Body of pancreas (tissue), 4 donors: ENCODE data around the gene MSL1. TPM values are rescaled to one million over a fixed set of nuclear protein-coding genes. Genes with fewer than 3 reads are reported as not detected.

Source experiments
- ATAC-seq: fragments of 150-250 bp; one replicate; pipeline ENCODE4 v1.9.1; 2016
- DNase-seq, 4 donors: peaks; one replicate each; pipeline ENCODE4 v3.0.0-alpha.2; 2019
- H3K27ac ChIP-seq, 4 donors: fragments of 200-600 bp; sonication (generic); 1 replicate in 3 of 4; 2 replicates in 1 of 4; pipeline versions ENCODE4 v1.5.1 to v1.6.1; 2016 to 2019; ENCODE audit warnings: mild to moderate bottlenecking in 1 of 4, mixed read lengths in 1 of 4, moderate library complexity in 1 of 4
- H3K27me3 ChIP-seq, 2 donors: fragments of 200-600 bp; sonication (generic); one replicate each; pipeline ENCODE4 v1.6.0; 2016; ENCODE audit warnings: mild to moderate bottlenecking in 1 of 2
- H3K36me3 ChIP-seq, 2 donors: fragments of 200-600 bp; sonication (generic); replicated peaks in 1 of 2; 2 replicates each; pipeline ENCODE4 v1.5.1; 2016; ENCODE audit warnings: low read depth in 2 of 2; ENCODE audit not compliant: insufficient read depth in 1 of 2
- H3K4me1 ChIP-seq: fragments of 200-600 bp; sonication (generic); one replicate; pipeline ENCODE4 v1.6.0; 2016
- H3K4me3 ChIP-seq, 2 donors: fragments of 200-600 bp; sonication (generic); 1 replicate in 1 of 2; 2 replicates in 1 of 2; pipeline ENCODE4 v1.5.1; 2016 to 2019
- H3K9me3 ChIP-seq, 3 donors: fragments of 200-600 bp; sonication (generic); 1 replicate in 2 of 3; 2 replicates in 1 of 3; pipeline ENCODE4 v1.5.1; 2016
- POLR2A ChIP-seq, 3 donors: fragments of 450-650 bp; IDR thresholded peaks; one replicate each; pipeline ENCODE4 v1.6.1; 2016; ENCODE audit warnings: antibody characterized with exemption in 3 of 3, mild to moderate bottlenecking in 2 of 3
- WGBS, 2 donors: methylation state at CpG; one replicate each; pipeline ENCODE4 v1.1.5; 2017; 5-methylcytosine and 5-hydroxymethylcytosine counted together
- intact Hi-C: fragments of 100-400 bp; cut with DNase I; formaldehyde crosslinking; loops from one replicate; pipeline ENCODE4 v1.15.1; 2023
- total RNA-seq, 2 donors: library from RNA; depleted of rRNA; stranded (reverse); fragments of >200 nt; gene quantifications; one replicate each; pipeline ENCODE4 v1.1.0, GENCODE V29; 2016
- TF ChIP-seq, protein P1 (sequence below), 7 experiments: fragments of 450-650 bp in 4 of 7; fragments of 200-600 bp in 3 of 7; sonication (generic) in 3 of 7; IDR thresholded peaks; one replicate each; pipeline ENCODE4 v1.5.1; 2016 to 2019; ENCODE audit warnings: antibody characterized with exemption in 7 of 7

MSL1 gene
- total RNA-seq, 2 donors from 2014 or later, result 75.5 to 157 TPM

DNA sequence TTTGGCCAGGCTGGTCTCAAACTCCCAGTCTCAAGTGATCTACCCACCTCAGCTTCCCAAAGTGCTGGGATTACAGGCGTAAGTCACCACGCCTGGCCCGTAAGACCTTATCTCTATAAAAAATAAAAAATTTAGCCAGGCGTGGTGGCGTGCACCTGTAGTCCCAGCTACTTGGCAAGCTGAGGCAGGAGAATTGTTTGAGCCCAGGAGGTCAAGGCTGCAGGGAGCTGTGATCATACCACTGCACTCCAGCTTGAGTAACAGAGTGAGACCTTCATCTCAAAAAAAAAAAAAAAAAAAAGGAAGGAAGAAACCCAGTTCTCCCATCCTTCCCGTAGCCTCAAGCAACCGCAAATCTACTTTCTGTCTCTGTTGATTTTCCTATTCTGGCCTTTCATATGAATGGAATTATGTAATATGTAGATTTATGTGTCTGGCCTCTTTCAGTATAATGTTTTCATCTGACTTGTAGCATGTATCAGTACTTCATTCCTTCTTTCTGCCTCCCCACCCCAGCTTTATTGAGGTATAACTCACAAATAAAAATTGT lies 29.7 kb downstream of the MSL1 start:
- H3K9me3 ChIP-seq, result no peaks in the 10 kb centered on the region
- DNase-seq (no peak), ATAC-seq (no peak)
- 42 to 44% methylated on average over 7 of the region's 7 CpGs for WGBS, 2 donors
- no peak overlapping the region for H3K27ac ChIP-seq
- TF ChIP-seq, protein P1, sequence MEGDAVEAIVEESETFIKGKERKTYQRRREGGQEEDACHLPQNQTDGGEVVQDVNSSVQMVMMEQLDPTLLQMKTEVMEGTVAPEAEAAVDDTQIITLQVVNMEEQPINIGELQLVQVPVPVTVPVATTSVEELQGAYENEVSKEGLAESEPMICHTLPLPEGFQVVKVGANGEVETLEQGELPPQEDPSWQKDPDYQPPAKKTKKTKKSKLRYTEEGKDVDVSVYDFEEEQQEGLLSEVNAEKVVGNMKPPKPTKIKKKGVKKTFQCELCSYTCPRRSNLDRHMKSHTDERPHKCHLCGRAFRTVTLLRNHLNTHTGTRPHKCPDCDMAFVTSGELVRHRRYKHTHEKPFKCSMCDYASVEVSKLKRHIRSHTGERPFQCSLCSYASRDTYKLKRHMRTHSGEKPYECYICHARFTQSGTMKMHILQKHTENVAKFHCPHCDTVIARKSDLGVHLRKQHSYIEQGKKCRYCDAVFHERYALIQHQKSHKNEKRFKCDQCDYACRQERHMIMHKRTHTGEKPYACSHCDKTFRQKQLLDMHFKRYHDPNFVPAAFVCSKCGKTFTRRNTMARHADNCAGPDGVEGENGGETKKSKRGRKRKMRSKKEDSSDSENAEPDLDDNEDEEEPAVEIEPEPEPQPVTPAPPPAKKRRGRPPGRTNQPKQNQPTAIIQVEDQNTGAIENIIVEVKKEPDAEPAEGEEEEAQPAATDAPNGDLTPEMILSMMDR (IDR thresholded peaks at IDR 0.05), result no peak
- TF ChIP-seq POLR2A (IDR thresholded peaks at IDR 0.05), result no peak
- H3K36me3 ChIP-seq, result peaks cover 0 to 5% of the 10 kb centered on the region in 2 donors
- H3K4me3 ChIP-seq, result no peak overlapping the region
- no peaks in the 10 kb centered on the region for H3K27me3 ChIP-seq
- intact Hi-C loops, result no loop called here
- peaks cover 4% of the 10 kb centered on the region for H3K4me1 ChIP-seq

DNA sequence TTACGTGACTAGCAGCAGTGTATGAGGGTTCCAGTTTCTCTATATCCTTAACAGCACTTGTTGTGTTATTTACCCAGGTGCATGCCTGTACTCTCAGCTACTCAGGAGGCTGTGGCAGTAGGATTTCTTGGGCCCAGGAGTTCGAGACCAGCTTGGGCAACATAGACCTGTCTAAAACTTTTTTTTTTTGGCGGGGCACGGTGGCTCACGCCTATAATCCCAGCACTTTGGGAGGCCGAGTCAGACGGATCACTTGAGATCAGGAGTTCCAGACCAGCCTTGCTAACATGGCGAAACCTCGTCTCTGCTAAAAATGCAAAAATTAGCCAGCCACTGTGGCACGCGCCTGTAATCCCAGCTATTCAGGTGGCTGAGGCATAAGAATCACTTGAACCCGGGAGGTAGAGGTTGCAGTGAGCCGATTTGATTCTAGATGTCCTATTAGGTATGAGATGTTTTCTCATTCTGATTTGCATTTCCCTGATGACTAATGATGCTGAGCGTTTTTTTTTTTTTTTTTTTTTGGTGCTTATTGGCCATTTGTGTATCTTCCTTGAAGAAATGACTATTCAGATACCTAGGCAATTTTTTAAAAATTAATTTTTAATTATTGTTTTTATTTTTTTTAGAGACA lies 31.9 kb downstream of the MSL1 start:
- ATAC-seq, result no peak
- TF ChIP-seq, protein P1 (IDR thresholded peaks at IDR 0.05), result no peak
- no peak for TF ChIP-seq POLR2A (IDR thresholded peaks at IDR 0.05)
- Histone ChIP-seq H3K9me3 (no peaks in the 10 kb centered on the region), H3K27me3 (no peaks in the 10 kb centered on the region), H3K27ac (no peak overlapping the region), H3K4me3 (no peak overlapping the region), H3K36me3 (peaks cover 0 to 5% of the 10 kb centered on the region in 2 donors), H3K4me1 (no peaks in the 10 kb centered on the region)
- 88% methylated on average over 14 of the region's 14 CpGs for WGBS, 2 donors
- DNase-seq, result no peak
- intact Hi-C loops, result no loop called here

DNA sequence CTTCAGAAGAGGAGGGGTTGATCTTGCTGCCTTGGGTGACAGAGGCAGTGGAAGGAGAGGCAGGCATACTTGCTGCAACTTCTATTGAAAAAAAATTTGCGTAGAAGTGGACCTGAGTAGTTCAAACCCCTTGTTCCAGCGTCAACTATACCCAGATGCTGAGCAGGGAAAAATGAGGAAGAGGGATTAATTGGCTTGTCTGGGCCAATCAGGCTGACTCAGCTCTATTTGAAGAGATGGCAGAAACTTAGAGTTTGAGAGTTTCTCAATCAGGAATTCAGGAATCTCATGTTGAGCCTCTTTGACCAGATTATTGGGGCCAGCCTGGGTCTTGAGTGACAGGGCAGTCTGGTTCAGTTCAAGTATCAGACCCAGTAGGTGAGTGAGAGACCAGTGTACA lies 36.2 kb downstream of the MSL1 start:
- H3K27ac ChIP-seq, result no peak overlapping the region
- WGBS, 2 donors, result 66 to 82% methylated on average over 2 of the region's 2 CpGs
- intact Hi-C loops, result no loop called here

DNA sequence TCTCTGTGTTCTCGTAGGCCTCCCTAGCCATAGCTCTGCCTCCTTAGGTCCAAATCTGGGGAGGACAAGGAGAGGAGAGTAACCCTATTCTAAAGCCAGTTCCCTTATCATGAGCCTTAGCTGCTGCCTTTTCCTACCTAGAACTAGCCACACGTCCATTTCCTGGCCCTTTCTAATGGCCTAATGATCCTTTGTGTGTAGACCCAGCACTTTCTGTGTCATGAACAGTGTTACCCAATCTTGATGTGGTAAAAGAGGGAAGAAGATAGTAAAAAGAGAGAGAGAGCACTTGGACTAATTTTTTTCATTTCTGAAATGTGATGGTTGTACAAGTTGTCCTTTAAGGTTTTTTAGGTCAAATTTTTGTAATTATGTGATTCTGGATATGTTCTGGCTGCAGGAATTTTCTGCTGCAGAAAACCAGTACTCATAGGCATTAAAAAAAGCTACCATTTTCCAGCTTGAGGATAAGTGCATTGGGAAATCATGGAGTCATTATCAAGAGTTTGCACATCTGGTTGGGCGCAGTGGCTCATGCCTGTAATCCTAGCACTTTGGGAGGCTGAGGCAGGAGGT lies 36.8 kb downstream of the MSL1 start:
- Histone ChIP-seq H3K9me3 (no peaks in the 10 kb centered on the region), H3K27ac (no peak overlapping the region), H3K27me3 (no peaks in the 10 kb centered on the region), H3K36me3 (peaks cover 10 to 22% of the 10 kb centered on the region in 2 donors), H3K4me1 (no peaks in the 10 kb centered on the region), H3K4me3 (no peak overlapping the region)
- intact Hi-C loops, result no loop called here
- DNase-seq, result no peak
- peak; percentile 21 for ATAC-seq
- WGBS, 2 donors, result 75 to 78% methylated on average over 3 of the region's 3 CpGs
- no peak for TF ChIP-seq POLR2A (IDR thresholded peaks at IDR 0.05)
- TF ChIP-seq, protein P1 (IDR thresholded peaks at IDR 0.05), result no peak

More for the DNA sequence above, 36.2 kb downstream of the MSL1 start:
- H3K4me3 ChIP-seq, result no peak overlapping the region
- peaks cover 10 to 17% of the 10 kb centered on the region in 2 donors for H3K36me3 ChIP-seq
- DNase-seq (no peak), ATAC-seq (no peak)
- H3K27me3 ChIP-seq, result no peaks in the 10 kb centered on the region
- no peaks in the 10 kb centered on the region for H3K4me1 ChIP-seq
- no peaks in the 10 kb centered on the region for H3K9me3 ChIP-seq
- TF ChIP-seq, protein P1 (IDR thresholded peaks at IDR 0.05), result no peak
